GM12878 (cell line): ENCODE measurements around the gene ARHGAP15.

Experiments used
- CBFB ChIP-seq: IDR thresholded peaks from 2 replicates; pipeline ENCODE4 v1.6.1; 2016; ENCODE audit warnings: antibody characterized with exemption, low read depth
- EZH2 ChIP-seq: IDR thresholded peaks from 2 replicates; pipeline ENCODE4 v1.6.1; 2012; ENCODE audit warnings: low read depth, mild to moderate bottlenecking, control low read depth, inconsistent platforms, low read length, borderline replicate concordance; ENCODE audit not compliant: control insufficient read depth
- FOS ChIP-seq: IDR thresholded peaks from 3 replicates; pipeline ENCODE4 v1.6.1; 2011; ENCODE audit warnings: borderline replicate concordance; ENCODE audit not compliant: insufficient read length; ENCODE audit errors: extremely low read depth
- FOXK2 ChIP-seq: fragments of 450-650 bp; IDR thresholded peaks from 2 replicates; pipeline ENCODE4 v1.6.1; 2017; ENCODE audit warnings: mild to moderate bottlenecking, moderate library complexity
- NR2C2 ChIP-seq: IDR thresholded peaks from 2 replicates; pipeline ENCODE4 v1.6.1; 2011; ENCODE audit warnings: borderline replicate concordance, low read depth; ENCODE audit not compliant: control insufficient read depth, insufficient read length
- POLR2AphosphoS5 ChIP-seq: IDR thresholded peaks from 2 replicates; pipeline ENCODE4 v1.6.1; 2011; ENCODE audit warnings: mild to moderate bottlenecking, low read length, inconsistent platforms
- RBBP5 ChIP-seq: fragments of 200-600 bp; sonication (generic); conservative IDR thresholded peaks from 2 replicates; pipeline ENCODE4 v1.6.1; 2016
- RELA ChIP-seq: fragments of 450-650 bp; IDR thresholded peaks from 2 replicates; pipeline ENCODE4 v1.8.0; 2014; ENCODE audit warnings: borderline replicate concordance; ENCODE audit not compliant: partially characterized antibody
- SMC3 ChIP-seq: IDR thresholded peaks from 2 replicates; pipeline ENCODE4 v1.6.1; 2011; ENCODE audit warnings: low read length, improper control_type of control experiment, borderline replicate concordance
- SRF ChIP-seq, 2 experiments: IDR thresholded peaks; 2 replicates each; pipeline ENCODE4 v1.6.1; 2011; ENCODE audit warnings: low read depth in 2 of 2, low read length in 2 of 2, mild to moderate bottlenecking in 1 of 2, moderate library complexity in 1 of 2
- TF ChIP-seq, protein P1 (sequence below): IDR thresholded peaks from 2 replicates; pipeline ENCODE4 v1.6.1; 2012; ENCODE audit warnings: low read depth, low read length, improper control_type of control experiment
- TF ChIP-seq, protein P2 (sequence below): IDR thresholded peaks from 2 replicates; pipeline ENCODE4 v1.6.1; 2012; ENCODE audit warnings: low read depth, low read length, improper control_type of control experiment
- TF ChIP-seq, protein P3 (sequence below): fragments of 450-650 bp; IDR thresholded peaks from 2 replicates; pipeline ENCODE4 v1.6.1; 2017; ENCODE audit warnings: antibody characterized with exemption, mild to moderate bottlenecking, moderate library complexity
- TF ChIP-seq, protein P4 (sequence below): IDR thresholded peaks from 2 replicates; pipeline ENCODE4 v1.6.1; 2012; ENCODE audit warnings: mild to moderate bottlenecking, low read depth, low read length

DNA sequence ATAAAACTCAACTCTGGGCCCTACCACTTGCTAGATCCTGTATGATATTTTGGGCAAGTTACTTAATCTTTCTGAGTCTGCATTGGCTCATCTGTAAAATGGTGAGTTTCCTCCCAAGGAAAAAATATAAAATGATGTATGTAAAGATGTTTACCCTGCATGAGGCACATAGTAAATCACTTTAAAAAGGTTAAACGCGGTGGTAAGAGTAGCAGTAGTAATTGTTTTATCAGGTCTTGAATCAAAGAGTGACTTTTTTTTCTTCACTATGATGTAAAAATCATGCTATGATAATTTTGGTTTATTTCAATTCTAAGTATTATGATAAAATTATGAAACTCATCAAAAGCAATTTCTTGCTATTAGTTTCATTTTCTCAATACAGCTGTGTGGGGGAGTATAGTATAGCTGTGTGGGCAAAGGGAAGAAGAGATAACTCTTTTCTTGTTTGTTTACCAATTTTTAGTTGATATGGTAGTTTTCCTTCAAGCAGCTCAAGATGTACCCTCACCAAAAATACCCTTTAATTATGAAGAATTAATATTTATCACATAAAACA, 10.7 kb downstream of the ARHGAP15 start:
- TF ChIP-seq RBBP5 = no peak
- TF ChIP-seq NR2C2 = no peak
- no peak for TF ChIP-seq FOS
- no peak for TF ChIP-seq POLR2AphosphoS5
- TF ChIP-seq, protein P1, sequence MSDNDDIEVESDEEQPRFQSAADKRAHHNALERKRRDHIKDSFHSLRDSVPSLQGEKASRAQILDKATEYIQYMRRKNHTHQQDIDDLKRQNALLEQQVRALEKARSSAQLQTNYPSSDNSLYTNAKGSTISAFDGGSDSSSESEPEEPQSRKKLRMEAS = no peak
- TF ChIP-seq SRF (IDR thresholded peaks at IDR 0.05; ENCODE audit: low read depth in 2 of 2, low read length in 2 of 2) = no peak
- no peak for TF ChIP-seq FOXK2
- TF ChIP-seq, protein P2, sequence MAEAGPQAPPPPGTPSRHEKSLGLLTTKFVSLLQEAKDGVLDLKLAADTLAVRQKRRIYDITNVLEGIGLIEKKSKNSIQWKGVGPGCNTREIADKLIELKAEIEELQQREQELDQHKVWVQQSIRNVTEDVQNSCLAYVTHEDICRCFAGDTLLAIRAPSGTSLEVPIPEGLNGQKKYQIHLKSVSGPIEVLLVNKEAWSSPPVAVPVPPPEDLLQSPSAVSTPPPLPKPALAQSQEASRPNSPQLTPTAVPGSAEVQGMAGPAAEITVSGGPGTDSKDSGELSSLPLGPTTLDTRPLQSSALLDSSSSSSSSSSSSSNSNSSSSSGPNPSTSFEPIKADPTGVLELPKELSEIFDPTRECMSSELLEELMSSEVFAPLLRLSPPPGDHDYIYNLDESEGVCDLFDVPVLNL = no peak
- no peak for TF ChIP-seq EZH2
- TF ChIP-seq, protein P3, sequence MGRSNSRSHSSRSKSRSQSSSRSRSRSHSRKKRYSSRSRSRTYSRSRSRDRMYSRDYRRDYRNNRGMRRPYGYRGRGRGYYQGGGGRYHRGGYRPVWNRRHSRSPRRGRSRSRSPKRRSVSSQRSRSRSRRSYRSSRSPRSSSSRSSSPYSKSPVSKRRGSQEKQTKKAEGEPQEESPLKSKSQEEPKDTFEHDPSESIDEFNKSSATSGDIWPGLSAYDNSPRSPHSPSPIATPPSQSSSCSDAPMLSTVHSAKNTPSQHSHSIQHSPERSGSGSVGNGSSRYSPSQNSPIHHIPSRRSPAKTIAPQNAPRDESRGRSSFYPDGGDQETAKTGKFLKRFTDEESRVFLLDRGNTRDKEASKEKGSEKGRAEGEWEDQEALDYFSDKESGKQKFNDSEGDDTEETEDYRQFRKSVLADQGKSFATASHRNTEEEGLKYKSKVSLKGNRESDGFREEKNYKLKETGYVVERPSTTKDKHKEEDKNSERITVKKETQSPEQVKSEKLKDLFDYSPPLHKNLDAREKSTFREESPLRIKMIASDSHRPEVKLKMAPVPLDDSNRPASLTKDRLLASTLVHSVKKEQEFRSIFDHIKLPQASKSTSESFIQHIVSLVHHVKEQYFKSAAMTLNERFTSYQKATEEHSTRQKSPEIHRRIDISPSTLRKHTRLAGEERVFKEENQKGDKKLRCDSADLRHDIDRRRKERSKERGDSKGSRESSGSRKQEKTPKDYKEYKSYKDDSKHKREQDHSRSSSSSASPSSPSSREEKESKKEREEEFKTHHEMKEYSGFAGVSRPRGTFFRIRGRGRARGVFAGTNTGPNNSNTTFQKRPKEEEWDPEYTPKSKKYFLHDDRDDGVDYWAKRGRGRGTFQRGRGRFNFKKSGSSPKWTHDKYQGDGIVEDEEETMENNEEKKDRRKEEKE = no peak
- no peak for TF ChIP-seq SMC3
- TF ChIP-seq, protein P4, sequence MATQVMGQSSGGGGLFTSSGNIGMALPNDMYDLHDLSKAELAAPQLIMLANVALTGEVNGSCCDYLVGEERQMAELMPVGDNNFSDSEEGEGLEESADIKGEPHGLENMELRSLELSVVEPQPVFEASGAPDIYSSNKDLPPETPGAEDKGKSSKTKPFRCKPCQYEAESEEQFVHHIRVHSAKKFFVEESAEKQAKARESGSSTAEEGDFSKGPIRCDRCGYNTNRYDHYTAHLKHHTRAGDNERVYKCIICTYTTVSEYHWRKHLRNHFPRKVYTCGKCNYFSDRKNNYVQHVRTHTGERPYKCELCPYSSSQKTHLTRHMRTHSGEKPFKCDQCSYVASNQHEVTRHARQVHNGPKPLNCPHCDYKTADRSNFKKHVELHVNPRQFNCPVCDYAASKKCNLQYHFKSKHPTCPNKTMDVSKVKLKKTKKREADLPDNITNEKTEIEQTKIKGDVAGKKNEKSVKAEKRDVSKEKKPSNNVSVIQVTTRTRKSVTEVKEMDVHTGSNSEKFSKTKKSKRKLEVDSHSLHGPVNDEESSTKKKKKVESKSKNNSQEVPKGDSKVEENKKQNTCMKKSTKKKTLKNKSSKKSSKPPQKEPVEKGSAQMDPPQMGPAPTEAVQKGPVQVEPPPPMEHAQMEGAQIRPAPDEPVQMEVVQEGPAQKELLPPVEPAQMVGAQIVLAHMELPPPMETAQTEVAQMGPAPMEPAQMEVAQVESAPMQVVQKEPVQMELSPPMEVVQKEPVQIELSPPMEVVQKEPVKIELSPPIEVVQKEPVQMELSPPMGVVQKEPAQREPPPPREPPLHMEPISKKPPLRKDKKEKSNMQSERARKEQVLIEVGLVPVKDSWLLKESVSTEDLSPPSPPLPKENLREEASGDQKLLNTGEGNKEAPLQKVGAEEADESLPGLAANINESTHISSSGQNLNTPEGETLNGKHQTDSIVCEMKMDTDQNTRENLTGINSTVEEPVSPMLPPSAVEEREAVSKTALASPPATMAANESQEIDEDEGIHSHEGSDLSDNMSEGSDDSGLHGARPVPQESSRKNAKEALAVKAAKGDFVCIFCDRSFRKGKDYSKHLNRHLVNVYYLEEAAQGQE = no peak
- no peak for TF ChIP-seq CBFB
- TF ChIP-seq RELA = no peak
